Esophagus squamous epithelium (tissue), 5 donors: ENCODE data around the gene CUL3. TPM values are rescaled to one million over a fixed set of nuclear protein-coding genes. Genes with fewer than 3 reads are reported as not detected.

ENCODE experiments used
- DNase-seq: peaks from one replicate; lab custom pipeline; 2025; lab: John Stamatoyannopoulos, UW
- H3K27ac ChIP-seq, 4 donors: fragments of 200-600 bp; sonication (generic); one replicate each; pipeline ENCODE4 v1.5.1; 2016 to 2019; ENCODE audit warnings: mild to moderate bottlenecking in 1 of 4
- H3K27me3 ChIP-seq, 4 donors: fragments of 200-600 bp; sonication (generic); 1 replicate in 3 of 4; 2 replicates in 1 of 4; pipeline versions ENCODE4 v1.5.1 to v1.6.0; 2017 to 2021; ENCODE audit warnings: antibody characterized with exemption in 1 of 4
- H3K36me3 ChIP-seq, 3 donors: fragments of 200-600 bp; sonication (generic); one replicate each; pipeline ENCODE4 v1.5.1; 2016 to 2019
- H3K4me1 ChIP-seq, 3 donors: fragments of 200-600 bp; sonication (generic); one replicate each; pipeline ENCODE4 v1.5.1; 2017 to 2019
- H3K4me3 ChIP-seq, 4 donors: fragments of 200-600 bp; sonication (generic); 1 replicate in 3 of 4; 2 replicates in 1 of 4; pipeline ENCODE4 v1.5.1; 2016 to 2019; ENCODE audit warnings: mild to moderate bottlenecking in 2 of 4, moderate library complexity in 1 of 4
- H3K9me3 ChIP-seq, 3 donors: fragments of 200-600 bp; sonication (generic); one replicate each; pipeline ENCODE4 v1.5.1; 2016 to 2019
- CTCF ChIP-seq, 6 experiments: fragments of 450-650 bp in 4 of 6; fragments of 200-600 bp in 2 of 6; sonication (generic) in 2 of 6; IDR thresholded peaks; one replicate each; pipeline ENCODE4 v1.5.1; 2016 to 2019; ENCODE audit warnings: antibody characterized with exemption in 6 of 6, mild to moderate bottlenecking in 4 of 6, moderate library complexity in 4 of 6
- POLR2A ChIP-seq, 4 donors: fragments of 450-650 bp; IDR thresholded peaks; one replicate each; pipeline ENCODE4 v1.6.1; 2017; ENCODE audit warnings: antibody characterized with exemption in 4 of 4, mild to moderate bottlenecking in 4 of 4, moderate library complexity in 3 of 4
- WGBS, 2 donors: methylation state at CpG; one replicate each; pipeline ENCODE4 v1.1.5; 2018; 5-methylcytosine and 5-hydroxymethylcytosine counted together
- intact Hi-C: fragments of 100-400 bp; cut with DNase I; formaldehyde crosslinking; loops from one replicate; pipeline ENCODE4 v1.15.0; 2022
- total RNA-seq, 4 donors: library from RNA; depleted of rRNA; stranded (reverse); fragments of >200 nt; gene quantifications; one replicate each; pipeline ENCODE4 v1.1.0, GENCODE V29; 2016
- donor health status: DM: yes; HTN: yes; CAD: no.

The CUL3 gene
- 10 to 100 TPM; 59.7 to 91.4 (median 85.2) TPM for total RNA-seq

DNA sequence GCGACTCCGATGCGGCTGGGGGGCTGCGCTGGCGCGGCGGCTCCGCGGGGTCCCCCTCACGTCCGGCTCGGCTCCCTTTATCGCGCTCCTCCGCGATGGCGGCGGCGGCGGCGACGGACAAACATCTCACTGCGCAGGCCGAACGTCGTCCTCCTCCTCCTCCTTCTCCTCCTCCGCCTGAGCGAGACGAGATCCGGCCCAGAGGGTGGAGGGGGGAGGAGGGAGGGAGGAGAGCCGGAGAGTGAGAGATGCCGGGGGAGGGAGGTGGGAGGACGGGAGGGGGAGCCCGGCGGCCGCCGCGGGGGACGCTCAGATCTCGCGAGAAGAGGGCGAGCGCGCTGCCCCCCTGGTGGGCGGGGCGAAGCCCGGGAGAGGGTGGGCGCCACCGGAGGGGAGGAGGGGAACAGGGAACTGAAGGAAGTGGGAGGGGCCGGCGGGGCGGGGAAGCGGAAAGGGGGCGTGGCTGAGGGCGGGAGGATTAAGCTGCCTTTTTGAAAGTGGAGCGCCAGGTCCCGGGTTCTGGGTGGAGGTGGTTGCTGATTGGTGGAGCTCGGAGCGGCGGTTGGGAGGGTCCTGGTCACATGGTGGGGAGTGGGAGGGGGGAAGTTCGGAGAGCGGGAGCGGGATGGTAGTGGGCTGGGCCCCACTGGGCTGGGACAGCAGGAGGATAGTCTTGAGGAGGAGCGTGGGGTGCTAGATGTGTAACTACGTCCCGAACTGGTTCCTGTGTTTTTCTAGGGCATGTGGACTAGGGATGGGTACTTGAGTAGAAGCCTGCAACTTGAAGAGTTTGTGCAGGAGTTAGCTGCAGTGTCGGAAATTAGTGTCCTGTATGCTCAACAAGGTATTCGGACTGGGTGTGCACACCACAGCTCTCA, at the start of gene CUL3:
TSS of gene CUL3 (minus strand) at position 153 of the 878 bp plus-strand sequence. CDS start 354 bp downstream, outside the sequence.
- 0 to 2% methylated on average over 17 to 24 of the region's 68 CpGs for WGBS, 2 donors
- peak; percentile 95 for DNase-seq
- Histone ChIP-seq H3K27ac (peak within 1 kb of the TSS; percentile 95 to 99 (median 96)), H3K4me1 (peaks cover 11 to 51% (median 24%) of the 10 kb centered on the region in 3 donors), H3K9me3 (no peaks in the 10 kb centered on the region), H3K27me3 (no peaks in the 10 kb centered on the region), H3K36me3 (no peaks in the 10 kb centered on the region), H3K4me3 (peak within 1 kb of the TSS; percentile 76 to 91 (median 78))
- intact Hi-C loops, result loop anchor here (10.0 kb wide), 1 partner anchor 71 kb away; no protein-coding TSS in a partner anchor
- TF ChIP-seq CTCF (IDR thresholded peaks at IDR 0.05) (no peak), POLR2A (IDR thresholded peaks at IDR 0.05) (peak in 3 of 4 donors; percentile 70 to 89 (median 89))

DNA sequence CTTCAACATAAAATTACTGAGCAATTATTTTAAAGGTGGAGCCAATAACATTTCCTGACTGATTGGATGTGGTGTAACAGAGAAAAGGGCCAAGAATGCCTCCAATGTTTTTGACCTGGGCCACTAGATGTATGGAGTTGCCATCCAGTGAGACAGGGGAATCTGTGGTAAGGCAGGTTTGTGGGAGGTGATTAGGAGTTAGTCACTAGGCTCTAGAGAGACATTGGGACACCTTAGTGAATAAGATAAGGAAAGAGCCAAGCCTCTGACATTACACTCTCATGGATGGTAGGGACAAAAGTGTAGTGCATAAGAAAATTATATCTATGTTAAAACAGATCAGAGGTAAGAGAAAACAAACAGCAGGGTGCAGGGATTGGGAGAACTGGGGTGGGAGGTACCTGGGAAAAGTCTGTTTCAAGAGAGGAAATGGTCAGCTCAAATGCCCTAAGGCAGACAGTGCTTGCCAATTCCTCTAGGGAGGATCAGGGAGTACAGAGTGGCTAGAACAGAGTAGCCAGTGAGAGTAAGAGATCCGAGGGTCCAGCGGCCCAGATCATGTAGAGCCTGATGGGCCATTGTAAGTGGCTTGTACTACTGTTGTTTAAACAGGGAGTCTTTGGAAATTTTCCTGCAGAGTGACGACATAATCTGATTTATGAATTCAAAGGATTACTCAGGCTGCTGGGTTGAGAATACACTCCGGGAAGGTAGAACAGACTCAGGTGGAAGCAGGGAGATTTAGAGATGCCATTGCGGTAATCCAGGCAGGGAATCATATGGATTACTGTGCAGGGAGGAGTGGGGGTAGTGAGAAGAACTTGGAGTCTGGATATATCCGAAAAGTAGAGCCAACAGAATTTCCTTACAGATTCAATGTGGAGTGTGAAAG, 45.7 kb upstream of the CUL3 start:
- Histone ChIP-seq H3K9me3 (no peaks in the 10 kb centered on the region), H3K4me1 (no peaks in the 10 kb centered on the region), H3K36me3 (no peaks in the 10 kb centered on the region), H3K27ac (no peak overlapping the region), H3K27me3 (no peaks in the 10 kb centered on the region), H3K4me3 (no peak overlapping the region)
- 43 to 58% methylated on average over 6 of the region's 6 CpGs for WGBS, 2 donors
- no peak for DNase-seq
- intact Hi-C loops, result no loop called here
- TF ChIP-seq CTCF (IDR thresholded peaks at IDR 0.05) (no peak), POLR2A (IDR thresholded peaks at IDR 0.05) (no peak)

DNA sequence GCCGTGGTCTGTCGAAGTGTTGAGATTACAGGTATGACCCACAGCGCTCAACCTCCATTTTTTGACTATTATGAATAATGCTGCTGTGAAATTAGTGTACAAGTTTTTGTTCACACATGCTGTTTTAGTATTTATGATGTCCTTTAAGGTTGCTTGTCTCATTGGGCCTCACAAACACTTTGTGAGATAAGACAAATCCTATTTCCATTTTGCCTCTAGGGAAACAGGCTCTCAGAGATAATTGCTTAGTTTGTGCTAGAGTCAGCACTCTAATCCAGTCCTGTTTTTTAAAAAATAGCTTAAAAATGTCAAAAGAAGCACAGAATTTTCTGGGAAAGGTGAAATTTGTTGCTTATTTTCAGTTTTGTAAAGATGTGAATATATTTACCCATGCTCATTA, 43.3 kb upstream of the CUL3 start:
- no peaks in the 10 kb centered on the region for H3K9me3 ChIP-seq
- H3K27ac ChIP-seq, result no peak overlapping the region
- H3K4me1 ChIP-seq, result no peaks in the 10 kb centered on the region
- WGBS, 2 donors, result 91 to 100% methylated on average over 3 of the region's 3 CpGs
- TF ChIP-seq POLR2A (IDR thresholded peaks at IDR 0.05) (no peak), CTCF (IDR thresholded peaks at IDR 0.05) (no peak)
- no peak overlapping the region for H3K4me3 ChIP-seq
- no peaks in the 10 kb centered on the region for H3K36me3 ChIP-seq
- no peaks in the 10 kb centered on the region for H3K27me3 ChIP-seq
- intact Hi-C loops, result no loop called here
- DNase-seq, result no peak

DNA sequence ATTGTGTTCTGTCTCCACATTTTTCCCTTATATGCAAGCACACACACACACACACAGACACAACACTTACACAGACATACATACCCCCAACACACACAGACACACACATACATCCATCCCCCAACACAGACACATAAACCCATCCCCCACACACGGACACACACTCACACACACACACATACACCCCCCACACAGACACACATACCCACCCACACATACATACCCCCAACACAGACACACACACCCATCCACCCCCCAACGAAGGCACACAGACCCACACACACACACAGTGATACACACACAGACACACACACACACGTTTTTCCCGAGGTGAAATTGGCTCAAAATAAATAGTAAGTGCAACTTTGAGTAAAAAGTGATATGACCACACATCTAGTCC, 41.6 kb upstream of the CUL3 start:
- H3K4me1 ChIP-seq, result no peaks in the 10 kb centered on the region
- 52 to 66% methylated on average over 4 of the region's 4 CpGs for WGBS, 2 donors
- intact Hi-C loops, result no loop called here
- H3K27me3 ChIP-seq, result no peaks in the 10 kb centered on the region
- no peak overlapping the region for H3K27ac ChIP-seq
- H3K4me3 ChIP-seq, result no peak overlapping the region
- no peaks in the 10 kb centered on the region for H3K36me3 ChIP-seq
- H3K9me3 ChIP-seq, result no peaks in the 10 kb centered on the region
- TF ChIP-seq POLR2A (IDR thresholded peaks at IDR 0.05) (no peak), CTCF (IDR thresholded peaks at IDR 0.05) (no peak)
- DNase-seq, result no peak
